ENCODE measurements around the gene MTG2.

Gene MTG2

GRCh38 chr20:62203378-62204030 is 20.7 kb downstream of the MTG2 start:
- H3K4me3 ChIP-seq (replicated peaks; ENCODE audit: low read depth, low read length): no peak overlapping the region
- DNase-seq (ENCODE audit: low read depth): peak; percentile 35
- TF ChIP-seq, protein P1, sequence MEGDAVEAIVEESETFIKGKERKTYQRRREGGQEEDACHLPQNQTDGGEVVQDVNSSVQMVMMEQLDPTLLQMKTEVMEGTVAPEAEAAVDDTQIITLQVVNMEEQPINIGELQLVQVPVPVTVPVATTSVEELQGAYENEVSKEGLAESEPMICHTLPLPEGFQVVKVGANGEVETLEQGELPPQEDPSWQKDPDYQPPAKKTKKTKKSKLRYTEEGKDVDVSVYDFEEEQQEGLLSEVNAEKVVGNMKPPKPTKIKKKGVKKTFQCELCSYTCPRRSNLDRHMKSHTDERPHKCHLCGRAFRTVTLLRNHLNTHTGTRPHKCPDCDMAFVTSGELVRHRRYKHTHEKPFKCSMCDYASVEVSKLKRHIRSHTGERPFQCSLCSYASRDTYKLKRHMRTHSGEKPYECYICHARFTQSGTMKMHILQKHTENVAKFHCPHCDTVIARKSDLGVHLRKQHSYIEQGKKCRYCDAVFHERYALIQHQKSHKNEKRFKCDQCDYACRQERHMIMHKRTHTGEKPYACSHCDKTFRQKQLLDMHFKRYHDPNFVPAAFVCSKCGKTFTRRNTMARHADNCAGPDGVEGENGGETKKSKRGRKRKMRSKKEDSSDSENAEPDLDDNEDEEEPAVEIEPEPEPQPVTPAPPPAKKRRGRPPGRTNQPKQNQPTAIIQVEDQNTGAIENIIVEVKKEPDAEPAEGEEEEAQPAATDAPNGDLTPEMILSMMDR (IDR thresholded peaks at IDR 0.05; ENCODE audit: low read length, missing control alignments): no peak

GRCh38 chr20:62205618-62206387 is 23.0 kb downstream of the MTG2 start:
- TF ChIP-seq, protein P1 (IDR thresholded peaks at IDR 0.05; ENCODE audit: low read length, missing control alignments): no peak
- H3K4me3 ChIP-seq (replicated peaks; ENCODE audit: low read depth, low read length): no peak overlapping the region
- DNase-seq (ENCODE audit: low read depth): no peak

- TF ChIP-seq, protein P1 (IDR thresholded peaks at IDR 0.05; ENCODE audit: low read length, missing control alignments): no peak
- no peak overlapping the region for H3K4me3 ChIP-seq (replicated peaks; ENCODE audit: low read depth, low read length)
- DNase-seq (ENCODE audit: low read depth): no peak
Observed at GRCh38 chr20:62206388-62206775, 23.6 kb downstream of the MTG2 start.

GRCh38 chr20:62208061-62208794 is 25.4 kb downstream of the MTG2 start:
- no peak overlapping the region for H3K4me3 ChIP-seq (replicated peaks; ENCODE audit: low read depth, low read length)
- no peak for DNase-seq (ENCODE audit: low read depth)
- TF ChIP-seq, protein P1 (IDR thresholded peaks at IDR 0.05; ENCODE audit: low read length, missing control alignments): no peak

DNA sequence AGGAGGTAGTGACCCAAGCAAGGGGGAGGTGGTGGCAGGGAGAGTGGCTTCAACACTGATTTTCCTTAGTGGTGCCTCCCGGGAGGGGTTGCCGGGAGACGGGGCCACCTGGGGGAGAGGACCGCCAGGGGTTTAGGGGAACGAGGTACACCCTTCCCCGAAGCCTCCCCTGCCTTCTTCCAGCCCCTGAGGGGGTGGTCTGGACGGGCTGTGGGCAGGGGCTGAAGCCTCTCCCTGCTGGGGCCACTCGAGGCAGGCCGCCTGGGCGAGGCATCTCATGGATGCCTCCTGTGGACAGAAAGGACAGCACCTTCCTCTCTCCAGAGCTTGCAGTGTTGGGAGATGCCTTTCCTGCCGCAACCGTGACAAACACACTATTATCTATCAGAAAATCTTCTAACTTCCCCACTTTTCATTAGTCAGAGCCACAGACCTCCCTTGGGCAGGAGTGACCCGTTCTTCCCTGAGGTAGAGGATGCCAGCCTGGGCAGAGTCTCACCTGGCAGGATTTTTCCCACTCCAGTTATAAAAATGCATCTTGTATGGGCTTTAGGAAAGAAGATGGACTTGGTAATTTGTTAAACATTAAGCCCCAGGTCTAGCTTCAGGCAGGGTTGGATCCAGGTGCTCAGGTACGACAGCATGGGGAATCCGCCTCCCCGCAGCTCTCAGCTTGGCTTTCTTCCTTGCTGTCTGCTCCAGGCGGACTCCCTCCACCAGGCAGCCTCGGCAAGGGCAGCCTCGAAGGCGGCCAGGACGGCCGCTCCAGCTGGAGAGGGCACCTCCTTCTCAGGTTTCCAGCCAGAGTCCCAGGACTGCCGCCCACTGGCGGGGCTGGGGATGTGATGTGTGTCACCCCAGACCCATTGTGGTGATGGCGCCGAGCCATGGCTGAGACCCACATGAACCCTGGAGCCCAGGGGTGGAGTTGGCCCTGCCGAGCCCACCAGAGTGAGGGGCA is 26.2 kb downstream of the MTG2 start:
- peak; percentile 8 for DNase-seq (ENCODE audit: low read depth)
- H3K4me3 ChIP-seq (replicated peaks; ENCODE audit: low read depth, low read length): no peak overlapping the region
- TF ChIP-seq, protein P1 (IDR thresholded peaks at IDR 0.05; ENCODE audit: low read length, missing control alignments): no peak

DNA sequence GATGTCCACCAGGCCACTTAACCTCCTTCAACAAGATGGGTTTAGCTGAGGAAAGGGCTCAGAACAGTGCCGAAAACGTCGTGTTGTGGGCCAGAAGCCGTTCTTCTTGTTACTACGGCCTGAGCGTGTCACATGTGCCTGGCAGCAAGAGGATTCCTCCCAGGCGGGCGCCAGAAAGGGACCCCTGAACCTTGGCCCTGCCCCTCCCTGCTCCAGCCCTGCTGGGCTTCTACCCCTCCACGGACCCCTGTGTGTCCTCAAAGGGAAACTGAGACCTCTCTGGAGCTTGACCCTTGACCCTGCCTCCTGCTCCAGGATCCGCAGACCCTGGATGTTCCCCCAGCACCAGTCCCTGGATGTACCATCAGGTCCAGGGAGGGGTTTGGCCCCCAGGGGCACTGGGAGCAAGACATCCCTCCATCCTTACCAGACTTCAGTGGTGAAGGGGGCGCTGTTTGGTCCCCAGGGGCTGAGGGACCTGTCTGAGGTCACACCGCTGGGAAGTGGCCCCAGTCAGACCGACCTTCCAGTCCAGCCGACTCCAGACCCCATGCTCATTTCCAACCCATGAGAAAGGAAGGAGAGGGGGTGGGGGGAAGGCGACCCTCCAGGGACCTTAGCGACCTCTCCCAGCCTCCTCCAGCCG is 27.1 kb downstream of the MTG2 start:
- DNase-seq (ENCODE audit: low read depth): no peak
- H3K4me3 ChIP-seq (replicated peaks; ENCODE audit: low read depth, low read length): no peak overlapping the region
- TF ChIP-seq, protein P1 (IDR thresholded peaks at IDR 0.05; ENCODE audit: low read length, missing control alignments): no peak
